Measurements from ENCODE around the gene MACROH2A2.

The MACROH2A2 gene

DNA sequence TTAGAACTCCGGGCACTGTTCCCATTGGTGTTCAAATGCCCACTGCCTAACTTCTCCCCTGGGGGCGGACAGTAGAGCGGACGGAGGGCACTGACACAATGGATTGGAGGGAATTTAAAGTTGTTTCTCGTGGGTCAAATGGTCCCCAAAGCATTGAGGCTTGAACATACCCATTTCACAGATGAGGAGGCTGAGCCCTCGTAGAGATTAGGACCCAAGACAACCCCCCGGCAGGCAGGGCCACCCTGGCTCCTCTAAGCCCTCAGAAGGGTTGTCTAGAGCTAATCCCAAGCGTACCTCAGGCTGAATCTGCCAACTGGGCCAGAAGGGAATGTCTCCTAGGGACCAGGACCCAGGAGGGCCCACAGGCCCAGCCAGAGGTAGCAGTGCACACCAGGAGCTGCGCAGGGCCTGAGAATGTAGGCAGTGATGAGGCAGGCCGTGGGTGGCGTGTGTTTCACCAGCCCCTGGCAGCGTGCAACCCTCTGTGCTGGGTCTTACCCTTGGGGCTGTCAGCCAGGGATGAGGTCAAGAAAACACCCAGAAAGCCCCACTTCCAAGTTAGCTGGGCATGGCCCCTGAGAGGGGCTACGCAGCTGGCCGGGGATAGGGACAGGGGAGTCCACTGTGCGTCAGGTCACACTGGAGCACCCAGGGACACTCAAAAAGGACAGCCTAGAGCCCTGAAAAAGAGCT lies 74.2 kb downstream of the MACROH2A2 start:
- no peak for DNase-seq (ENCODE audit: low read depth in 2 of 3, low spot score in 2 of 3)

GRCh38 chr10:70130878-70131559 lies 78.4 kb downstream of the MACROH2A2 start:
- no peak for DNase-seq (ENCODE audit: low read depth in 2 of 3, low spot score in 2 of 3)

DNA sequence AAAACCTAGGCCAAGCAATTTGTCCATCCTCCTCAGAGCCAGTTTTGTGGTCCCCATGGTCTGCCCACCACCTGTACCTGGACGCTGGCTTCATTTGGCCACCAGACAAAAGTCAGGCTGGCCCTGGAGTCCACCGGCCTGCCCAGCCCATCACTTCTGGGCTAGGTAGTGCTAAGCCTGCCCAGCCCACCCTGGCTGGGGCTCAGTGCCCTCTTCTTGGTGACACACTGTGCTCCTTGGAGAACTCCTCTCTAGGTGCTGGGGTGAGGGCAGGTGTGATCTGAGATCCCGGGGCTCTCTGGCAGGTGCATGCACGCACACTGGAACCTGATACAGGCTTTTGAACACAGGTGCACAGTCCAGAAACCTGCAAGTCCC lies 78.9 kb downstream of the MACROH2A2 start:
- DNase-seq (ENCODE audit: low read depth in 2 of 3, low spot score in 2 of 3): no peak

- peak in 1 of 3 experiments; percentile 25 for DNase-seq (ENCODE audit: low read depth in 2 of 3, low spot score in 2 of 3)
These were observed 79.7 kb downstream of the MACROH2A2 start, which contains the start of gene AIFM2 for GRCh38 chr10:70132098-70133029. Gene AIFM2, minus strand, starts transcription at chr10:70132825. Its CDS starts 8,741 bp downstream, at chr10:70124084.

DNA sequence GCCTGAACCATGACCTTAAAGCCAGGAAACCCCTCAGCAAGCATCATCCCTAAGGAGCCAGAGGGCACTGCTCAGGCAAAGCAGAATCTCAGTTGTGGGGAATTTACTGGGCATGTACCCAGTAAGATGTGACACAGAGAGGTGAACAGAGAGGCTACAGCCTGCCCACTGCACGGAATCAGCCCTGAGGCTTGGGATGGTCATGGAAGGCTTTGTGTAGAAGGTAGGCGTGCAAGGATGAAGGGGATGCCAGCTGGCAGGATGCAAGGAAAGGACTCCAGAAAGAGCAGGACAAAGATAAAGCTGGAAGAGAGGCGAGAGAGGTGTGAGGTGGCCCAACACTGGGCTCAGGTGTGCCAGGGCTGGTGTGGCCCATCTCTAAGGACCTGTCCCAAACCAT lies 82.4 kb downstream of the MACROH2A2 start:
- no peak for DNase-seq (ENCODE audit: low read depth in 2 of 3, low spot score in 2 of 3)

DNA sequence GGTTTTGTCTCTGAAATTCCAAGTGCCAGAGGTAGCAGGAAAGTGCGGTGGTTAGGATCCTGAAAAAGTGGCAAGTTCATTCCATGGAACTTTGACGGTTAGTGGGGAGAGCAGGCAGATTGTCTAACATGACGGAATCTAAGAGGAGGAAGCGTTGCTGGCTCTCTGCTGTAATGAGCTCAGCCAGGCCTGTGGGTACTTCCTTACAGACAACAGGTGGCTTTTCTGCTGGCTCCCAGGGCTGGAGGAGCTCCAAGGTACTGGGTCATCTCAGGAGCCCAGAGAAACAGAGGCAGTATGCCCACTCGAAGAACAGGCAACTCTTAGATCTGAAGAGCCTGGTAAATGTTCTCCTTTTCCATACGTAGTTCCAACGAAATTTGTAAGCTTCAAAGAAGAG lies 83.0 kb downstream of the MACROH2A2 start:
- no peak for DNase-seq (ENCODE audit: low read depth in 2 of 3, low spot score in 2 of 3)

GRCh38 chr10:70137135-70137534 lies 84.5 kb downstream of the MACROH2A2 start:
- DNase-seq (ENCODE audit: low read depth in 2 of 3, low spot score in 2 of 3): no peak

GRCh38 chr10:70137927-70138883 lies 85.6 kb downstream of the MACROH2A2 start:
- DNase-seq (ENCODE audit: low read depth in 2 of 3, low spot score in 2 of 3): no peak

GRCh38 chr10:70139151-70139996 lies 86.7 kb downstream of the MACROH2A2 start:
- DNase-seq (ENCODE audit: low read depth in 2 of 3, low spot score in 2 of 3): no peak

DNA sequence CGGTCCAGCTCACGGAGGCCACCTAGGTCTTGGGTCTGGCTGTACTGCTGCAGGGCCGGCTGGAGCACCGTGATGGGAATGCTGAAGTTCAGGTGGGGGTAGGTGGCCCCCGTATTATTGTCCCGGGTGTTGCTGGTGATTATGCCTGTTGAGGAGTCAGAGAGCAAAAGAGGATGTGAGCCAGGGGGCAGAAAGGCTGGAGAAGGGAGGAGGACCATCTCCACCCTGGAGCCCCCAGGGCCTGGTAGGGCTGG lies 87.3 kb downstream of the MACROH2A2 start:
- DNase-seq (ENCODE audit: low read depth in 2 of 3, low spot score in 2 of 3): no peak

DNA sequence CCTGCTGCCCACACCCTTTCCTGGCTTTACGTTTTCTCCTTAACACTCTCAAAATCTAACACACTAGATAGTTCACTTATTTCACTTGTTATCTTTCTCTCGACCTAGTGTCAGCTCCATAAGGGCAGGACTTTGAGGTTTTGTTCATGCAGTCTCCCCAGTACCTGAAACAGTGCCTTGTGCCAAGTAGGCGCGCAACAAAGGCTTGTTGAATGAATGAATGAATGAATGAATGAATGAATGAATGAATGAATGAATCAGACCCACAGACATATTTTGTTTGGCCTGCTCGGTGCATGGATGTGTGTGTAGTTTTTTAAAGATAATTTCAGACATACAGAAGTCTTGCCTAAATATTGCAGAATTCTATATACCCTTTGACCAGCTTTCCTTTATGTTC lies 87.7 kb downstream of the MACROH2A2 start:
- no peak for DNase-seq (ENCODE audit: low read depth in 2 of 3, low spot score in 2 of 3)

DNA sequence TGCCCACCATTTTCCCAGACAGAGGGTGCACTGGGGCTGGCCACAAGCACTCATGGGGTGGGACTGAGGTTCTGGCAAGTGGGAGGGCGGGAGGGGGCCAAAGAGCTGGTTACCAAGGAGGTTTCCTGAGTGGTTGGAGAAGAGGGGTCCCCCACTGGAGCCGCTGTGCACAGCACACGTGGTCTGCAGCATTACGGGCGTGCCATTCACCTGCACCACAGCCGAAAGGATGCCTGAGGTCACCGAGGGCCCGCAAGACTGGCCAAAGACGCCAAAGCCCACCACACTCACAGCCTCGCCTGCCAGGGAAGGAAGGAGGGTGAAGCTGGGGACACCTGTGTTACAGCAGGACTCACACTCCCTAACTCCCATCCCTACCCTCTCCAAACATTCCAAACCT lies 89.9 kb downstream of the MACROH2A2 start:
- no peak for DNase-seq (ENCODE audit: low read depth in 2 of 3, low spot score in 2 of 3)

GRCh38 chr10:70144372-70145110 lies 91.9 kb downstream of the MACROH2A2 start:
- DNase-seq (ENCODE audit: low read depth in 2 of 3, low spot score in 2 of 3): no peak

DNA sequence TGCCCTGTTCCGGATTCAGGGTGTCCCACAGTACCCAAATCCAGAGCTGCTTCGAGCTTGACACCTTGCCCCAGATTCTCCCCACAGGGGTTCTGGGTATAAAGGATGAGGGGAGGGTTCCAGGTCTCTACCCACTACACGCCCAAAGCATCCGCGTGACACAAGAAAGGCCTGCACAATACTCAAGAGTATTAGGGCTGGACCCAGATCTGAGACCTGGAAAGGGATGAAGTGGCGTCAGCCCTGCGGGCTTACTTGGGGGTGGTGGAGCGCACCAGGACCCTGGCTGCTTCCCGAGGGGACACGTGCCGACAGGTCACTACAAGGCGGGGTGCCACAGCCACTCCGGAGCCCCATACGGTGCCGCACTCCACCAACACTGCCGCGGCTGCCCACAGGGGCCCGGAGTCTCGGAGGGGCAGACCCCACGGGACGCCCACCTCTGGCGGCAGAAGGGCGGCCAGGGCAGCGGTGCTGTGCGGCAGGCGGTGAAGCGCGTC lies 92.6 kb downstream of the MACROH2A2 start:
- DNase-seq (ENCODE audit: low read depth in 2 of 3, low spot score in 2 of 3): no peak

GRCh38 chr10:70145666-70146488 lies 93.2 kb downstream of the MACROH2A2 start:
- peak; percentile 33 to 52 (median 45) for DNase-seq (ENCODE audit: low read depth in 2 of 3, low spot score in 2 of 3)

DNA sequence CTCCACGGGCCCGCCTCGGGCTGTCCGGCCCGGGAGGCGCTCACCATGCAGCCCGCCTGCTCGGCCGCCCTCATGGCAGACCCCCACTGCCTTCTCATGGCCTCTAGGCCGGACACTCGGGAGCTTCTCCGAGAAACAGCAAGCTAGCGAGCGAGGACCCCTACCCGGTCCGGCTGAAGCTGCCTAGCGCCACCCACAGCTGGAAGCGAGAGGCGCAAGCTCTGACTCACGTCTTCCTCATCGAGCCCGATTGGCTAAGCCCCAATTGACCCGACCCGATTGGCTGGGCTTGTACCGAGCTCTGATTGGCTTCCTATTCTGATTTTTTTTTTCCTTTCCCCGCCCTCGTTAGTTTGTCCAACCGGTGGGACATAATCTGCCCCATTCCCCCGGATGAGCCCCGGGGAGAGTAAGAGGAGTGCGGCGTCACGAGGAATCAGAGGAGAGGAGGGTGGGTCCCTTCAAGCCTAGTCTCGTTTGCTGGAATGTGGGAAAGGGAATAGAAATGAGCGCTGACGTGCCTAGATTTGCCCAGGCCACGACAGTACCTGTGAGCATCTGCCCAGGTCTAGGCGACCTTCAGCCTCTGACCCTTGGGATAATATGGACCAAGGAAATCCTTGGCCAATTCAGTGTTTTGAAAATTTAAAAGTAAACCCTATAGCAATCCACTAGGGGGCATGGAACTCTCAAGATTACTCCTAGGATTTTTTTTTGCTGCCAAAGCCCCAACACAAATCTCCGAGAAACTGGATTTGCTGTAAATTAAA lies 94.0 kb downstream of the MACROH2A2 start, which contains the start of gene TYSND1:
Gene TYSND1, minus strand, starts transcription at position 212 of the 770 bp plus-strand sequence. Its CDS starts 114 bp downstream, at position 98.
- peak; percentile 72 to 81 (median 73) for DNase-seq (ENCODE audit: low read depth in 2 of 3, low spot score in 2 of 3)

GRCh38 chr10:70147259-70147625 lies 94.6 kb downstream of the MACROH2A2 start:
- no peak for DNase-seq (ENCODE audit: low read depth in 2 of 3, low spot score in 2 of 3)
